ENCODE measurements around the gene AFF4.
A peak's percentile ranks its signal among the peaks of the same experiment; 100 is the strongest.

Gene AFF4

GRCh38 chr5:132884548-132884947 is 78.9 kb downstream of the AFF4 start:
- peaks cover 7% of the 10 kb centered on the region for H3K4me1 Mint-ChIP-seq
- no peaks in the 10 kb centered on the region for H3K27me3 Mint-ChIP-seq
- H3K4me3 Mint-ChIP-seq, result no peak overlapping the region
- no peaks in the 10 kb centered on the region for H3K9me3 Mint-ChIP-seq
- H3K36me3 Mint-ChIP-seq, result peaks cover 8% of the 10 kb centered on the region
- no peak overlapping the region for H3K27ac Mint-ChIP-seq

- no peaks in the 10 kb centered on the region for H3K9me3 Mint-ChIP-seq
- peaks cover 8% of the 10 kb centered on the region for H3K36me3 Mint-ChIP-seq
- H3K27me3 Mint-ChIP-seq, result no peaks in the 10 kb centered on the region
- H3K27ac Mint-ChIP-seq, result no peak overlapping the region
- no peak overlapping the region for H3K4me3 Mint-ChIP-seq
- peaks cover 7% of the 10 kb centered on the region for H3K4me1 Mint-ChIP-seq
These were observed 80.1 kb downstream of the AFF4 start for GRCh38 chr5:132883261-132883834.

DNA sequence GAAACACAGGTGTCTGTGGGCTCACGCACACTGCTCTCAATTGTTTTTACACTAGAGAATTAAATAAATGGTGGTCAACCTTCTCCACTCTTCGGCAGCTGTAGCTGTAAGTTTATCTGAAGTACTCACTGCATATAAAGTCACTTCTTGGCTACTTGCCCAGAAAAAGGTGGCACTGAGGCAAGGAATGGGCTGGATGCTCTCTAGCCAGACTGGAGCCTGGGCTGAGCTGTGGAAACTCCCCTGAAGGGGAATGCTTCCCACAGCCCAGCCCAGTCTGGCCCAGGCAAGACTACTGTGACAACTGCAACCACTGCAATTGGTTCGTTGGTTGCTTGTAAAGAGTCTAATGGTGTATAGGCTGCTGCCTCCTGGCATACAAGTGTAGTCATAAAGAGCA is 85.5 kb downstream of the AFF4 start:
- H3K4me3 Mint-ChIP-seq, result no peak overlapping the region
- peak overlapping the region; percentile 23 for H3K27ac Mint-ChIP-seq
- H3K9me3 Mint-ChIP-seq, result no peaks in the 10 kb centered on the region
- no peaks in the 10 kb centered on the region for H3K4me1 Mint-ChIP-seq
- H3K36me3 Mint-ChIP-seq, result peaks cover 5% of the 10 kb centered on the region
- H3K27me3 Mint-ChIP-seq, result no peaks in the 10 kb centered on the region

GRCh38 chr5:132877466-132877865 is 86.0 kb downstream of the AFF4 start:
- no peaks in the 10 kb centered on the region for H3K9me3 Mint-ChIP-seq
- peaks cover 4% of the 10 kb centered on the region for H3K36me3 Mint-ChIP-seq
- H3K4me3 Mint-ChIP-seq, result no peak overlapping the region
- H3K4me1 Mint-ChIP-seq, result no peaks in the 10 kb centered on the region
- H3K27ac Mint-ChIP-seq, result no peak overlapping the region
- no peaks in the 10 kb centered on the region for H3K27me3 Mint-ChIP-seq

DNA sequence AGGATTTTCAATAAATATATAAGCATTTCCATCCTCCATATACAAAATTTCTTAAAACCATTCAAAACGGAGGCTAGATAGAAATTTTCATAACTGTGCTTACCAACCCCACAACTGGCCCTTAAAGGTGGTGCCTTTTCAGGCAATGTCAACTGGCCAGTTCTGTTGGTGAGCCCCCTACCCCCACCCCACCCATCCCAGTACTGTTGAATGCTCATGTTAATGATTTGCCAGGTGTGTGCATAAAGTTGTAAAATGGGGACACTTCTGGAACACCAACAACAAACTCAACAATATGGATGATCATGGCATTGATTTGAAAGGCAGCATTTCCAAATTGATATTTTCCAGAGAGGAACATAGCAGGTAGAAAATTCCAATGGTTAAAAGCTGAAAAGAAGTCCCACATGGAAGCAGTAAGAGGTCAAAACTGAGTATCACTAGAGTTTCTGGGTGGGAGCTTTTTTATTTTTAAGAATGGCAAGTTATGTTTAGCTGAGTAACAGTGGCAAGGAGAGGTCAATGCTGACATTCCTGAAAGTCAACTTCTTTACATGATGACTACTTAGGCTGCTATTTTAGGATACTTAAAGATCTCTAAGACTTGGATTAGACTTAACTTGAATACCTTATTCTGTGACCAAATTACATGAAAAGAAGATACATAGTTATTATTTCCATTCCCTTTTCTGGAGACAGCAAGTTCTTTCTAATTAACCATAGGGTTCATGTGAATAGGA is 87.2 kb downstream of the AFF4 start:
- peaks cover 4% of the 10 kb centered on the region for H3K36me3 Mint-ChIP-seq
- no peak overlapping the region for H3K27ac Mint-ChIP-seq

GRCh38 chr5:132873930-132874271 is 89.5 kb downstream of the AFF4 start:
- Mint-ChIP-seq H3K4me3 (no peak overlapping the region), H3K4me1 (peaks cover under 1% of the 10 kb centered on the region), H3K27ac (no peak overlapping the region), H3K36me3 (peaks cover 5% of the 10 kb centered on the region), H3K27me3 (no peaks in the 10 kb centered on the region), H3K9me3 (no peaks in the 10 kb centered on the region)

More for the DNA sequence above, 87.2 kb downstream of the AFF4 start:
- Mint-ChIP-seq H3K4me3 (no peak overlapping the region), H3K27me3 (no peaks in the 10 kb centered on the region), H3K9me3 (no peaks in the 10 kb centered on the region), H3K4me1 (no peaks in the 10 kb centered on the region)

DNA sequence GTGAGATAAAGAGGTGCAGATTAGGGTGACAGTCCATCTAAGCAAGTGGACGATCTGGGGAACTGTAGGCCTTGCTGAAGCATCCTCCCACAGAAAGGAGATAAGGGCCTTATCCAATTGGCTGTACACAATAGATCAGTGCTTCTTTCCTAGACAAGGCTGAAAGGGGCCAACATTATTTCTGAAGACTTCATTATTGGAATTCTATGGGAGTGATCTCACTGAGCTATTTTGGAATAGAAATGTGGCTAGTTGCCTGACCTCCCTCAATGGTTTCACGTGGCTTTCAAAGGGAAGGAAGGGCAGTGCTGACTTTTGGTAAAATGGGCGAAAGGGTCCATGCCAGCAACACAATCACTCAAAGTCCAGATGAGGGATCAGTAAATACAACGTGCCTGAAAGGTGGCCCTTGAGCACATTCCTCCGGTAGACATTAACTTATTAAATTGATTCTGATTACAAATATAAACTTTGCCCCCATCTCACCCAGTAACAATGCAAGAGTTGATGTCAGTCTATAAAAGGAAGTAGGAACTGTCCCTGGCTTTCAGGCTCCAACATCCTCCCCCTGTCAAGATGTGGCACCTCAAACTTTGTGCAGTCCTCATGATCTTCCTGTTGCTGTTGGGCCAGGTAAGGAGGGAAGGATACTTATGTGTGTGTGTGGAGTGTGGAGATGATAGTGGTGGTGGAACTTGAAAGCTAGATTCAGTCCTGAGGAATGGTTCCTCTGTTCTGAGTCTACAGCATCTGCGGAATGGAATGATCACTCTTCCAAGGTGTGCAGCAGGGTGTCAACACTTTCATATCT is 90.1 kb downstream of the AFF4 start, which contains the start of gene LEAP2:
LEAP2 (plus strand) TSS at position 550 of the 811 bp plus-strand sequence; CDS start at position 577, 27 bp downstream.
- no peaks in the 10 kb centered on the region for H3K9me3 Mint-ChIP-seq
- peaks cover 6% of the 10 kb centered on the region for H3K4me1 Mint-ChIP-seq
- peak within 1 kb of the TSS; percentile 52 for H3K27ac Mint-ChIP-seq
- H3K27me3 Mint-ChIP-seq, result no peaks in the 10 kb centered on the region
- peaks cover 8% of the 10 kb centered on the region for H3K36me3 Mint-ChIP-seq
- no peak within 1 kb of the TSS for H3K4me3 Mint-ChIP-seq

- Mint-ChIP-seq H3K4me3 (no peak overlapping the region), H3K27ac (peak overlapping the region; percentile 52), H3K27me3 (no peaks in the 10 kb centered on the region), H3K36me3 (peaks cover 5% of the 10 kb centered on the region), H3K4me1 (peaks cover 11% of the 10 kb centered on the region), H3K9me3 (no peaks in the 10 kb centered on the region)
These were observed 90.7 kb downstream of the AFF4 start for GRCh38 chr5:132872788-132873118.

- Mint-ChIP-seq H3K27ac (no peak overlapping the region), H3K9me3 (no peaks in the 10 kb centered on the region), H3K27me3 (no peaks in the 10 kb centered on the region), H3K36me3 (peaks cover 12% of the 10 kb centered on the region), H3K4me1 (peaks cover 18% of the 10 kb centered on the region), H3K4me3 (no peak overlapping the region)
These were observed 91.8 kb downstream of the AFF4 start for GRCh38 chr5:132871459-132872284.

DNA sequence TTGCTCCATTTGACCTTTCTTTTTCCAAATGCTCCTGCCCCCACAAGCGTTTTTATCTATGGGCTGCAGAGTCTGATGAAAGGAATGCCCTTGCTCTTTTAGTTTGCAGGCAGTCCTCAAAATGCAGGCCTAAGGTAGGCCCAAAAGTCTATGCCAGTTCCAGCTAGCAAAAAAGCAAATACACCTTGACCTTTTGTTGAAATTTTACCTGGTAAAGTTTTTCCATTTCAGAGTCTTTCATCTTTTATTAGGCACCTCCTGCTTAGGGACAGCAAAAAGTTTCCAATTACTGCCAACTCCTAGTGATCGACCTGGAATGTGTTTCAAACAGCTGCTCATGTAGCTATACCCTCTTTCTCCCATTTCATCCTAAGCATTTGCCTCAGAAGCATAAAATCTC is 92.6 kb downstream of the AFF4 start:
- H3K9me3 Mint-ChIP-seq, result no peaks in the 10 kb centered on the region
- no peaks in the 10 kb centered on the region for H3K27me3 Mint-ChIP-seq
- H3K4me1 Mint-ChIP-seq, result peaks cover 25% of the 10 kb centered on the region
- H3K36me3 Mint-ChIP-seq, result peaks cover 14% of the 10 kb centered on the region
- no peak overlapping the region for H3K4me3 Mint-ChIP-seq
- peak overlapping the region; percentile 61 for H3K27ac Mint-ChIP-seq

DNA sequence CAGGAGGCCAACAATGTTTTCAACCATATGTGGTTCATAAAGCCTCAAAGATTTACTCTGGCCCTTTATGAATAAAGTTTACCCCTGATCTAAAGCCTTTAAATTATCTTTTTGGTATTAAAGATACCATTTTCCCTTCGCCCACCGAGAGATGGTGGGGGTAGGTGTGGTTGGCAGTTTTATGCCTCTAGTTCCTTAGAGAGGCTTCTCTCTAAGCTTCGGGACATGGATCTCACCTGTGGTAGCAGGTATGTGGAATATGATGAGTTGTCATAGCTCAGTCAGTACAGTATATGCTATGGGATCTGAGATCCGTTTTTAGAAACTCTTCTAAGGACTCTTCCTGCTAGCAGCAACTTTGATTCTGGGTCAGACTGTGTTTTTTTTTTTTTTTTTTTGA is 94.7 kb downstream of the AFF4 start:
- no peaks in the 10 kb centered on the region for H3K9me3 Mint-ChIP-seq
- peak overlapping the region; percentile 79 for H3K27ac Mint-ChIP-seq
- H3K4me1 Mint-ChIP-seq, result peaks cover 32% of the 10 kb centered on the region
- H3K36me3 Mint-ChIP-seq, result peaks cover 14% of the 10 kb centered on the region
- no peaks in the 10 kb centered on the region for H3K27me3 Mint-ChIP-seq
- peak overlapping the region; percentile 58 for H3K4me3 Mint-ChIP-seq

DNA sequence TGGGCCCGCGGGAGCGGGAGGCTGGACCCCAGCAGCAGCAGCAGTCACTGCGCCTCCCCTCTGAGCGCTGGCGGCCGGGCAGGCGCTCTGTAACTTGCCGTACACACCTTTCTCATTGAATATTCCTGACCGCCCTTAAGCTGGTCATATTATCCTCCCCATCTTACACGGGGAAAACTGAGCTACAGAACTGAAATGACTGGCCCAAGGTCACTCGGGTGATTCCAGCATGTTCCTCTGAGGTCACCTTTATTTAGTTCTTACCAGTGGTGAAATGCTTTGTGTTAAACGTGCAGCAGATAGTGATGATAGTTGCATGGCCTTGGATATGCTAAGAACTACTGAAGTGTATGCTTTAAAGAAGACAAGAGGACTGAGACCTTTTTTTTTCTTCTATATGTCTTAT is 96.4 kb downstream of the AFF4 start:
- Mint-ChIP-seq H3K27me3 (no peaks in the 10 kb centered on the region), H3K36me3 (peaks cover 14% of the 10 kb centered on the region), H3K4me1 (peaks cover 32% of the 10 kb centered on the region), H3K9me3 (no peaks in the 10 kb centered on the region), H3K4me3 (peak overlapping the region; percentile 97), H3K27ac (peak overlapping the region; percentile 98)

DNA sequence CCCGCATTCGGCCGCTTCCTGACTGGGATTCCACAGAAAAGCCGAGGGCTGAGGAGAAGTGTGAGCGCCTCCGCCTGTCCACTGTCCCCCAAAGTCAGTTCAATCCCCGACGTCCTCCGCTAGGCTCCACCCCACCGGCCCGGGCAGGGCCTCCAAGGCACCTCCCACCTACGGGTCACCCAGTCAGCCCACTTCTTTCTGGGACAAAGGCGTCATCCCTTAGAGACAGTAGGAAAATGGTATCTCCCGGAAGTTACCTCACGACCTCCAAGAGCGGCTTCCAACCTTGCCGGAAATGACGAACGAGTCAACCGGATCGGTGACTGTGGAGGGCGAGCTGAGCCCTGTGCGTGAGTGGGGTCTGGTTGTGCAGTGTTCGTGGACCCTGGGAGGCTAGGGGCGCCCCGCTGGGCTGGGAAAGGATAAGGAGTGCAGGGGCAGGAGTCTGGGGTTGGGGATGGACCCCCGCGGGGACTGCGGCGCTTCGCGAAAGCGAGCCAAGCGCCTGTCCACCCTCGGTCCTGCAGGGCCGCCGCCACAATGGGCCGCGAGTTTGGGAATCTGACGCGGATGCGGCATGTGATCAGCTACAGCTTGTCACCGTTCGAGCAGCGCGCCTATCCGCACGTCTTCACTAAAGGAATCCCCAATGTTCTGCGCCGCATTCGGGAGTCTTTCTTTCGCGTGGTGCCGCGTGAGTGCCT is 96.9 kb downstream of the AFF4 start, which contains the start of the genes GDF9 and UQCRQ:
GDF9 (minus strand) TSS at position 128 of the 704 bp plus-strand sequence. CDS start 1,936 bp downstream, outside the sequence.
UQCRQ (plus strand) TSS at position 301 of the 704 bp plus-strand sequence; CDS start at position 541, 240 bp downstream.
- H3K4me1 Mint-ChIP-seq, result peaks cover 32% of the 10 kb centered on the region

GRCh38 chr5:132865668-132866341 is 97.6 kb downstream of the AFF4 start:
- Mint-ChIP-seq H3K36me3 (peaks cover 14% of the 10 kb centered on the region), H3K27me3 (no peaks in the 10 kb centered on the region), H3K4me1 (peaks cover 32% of the 10 kb centered on the region), H3K4me3 (peak overlapping the region; percentile 97), H3K27ac (peak overlapping the region; percentile 98), H3K9me3 (no peaks in the 10 kb centered on the region)

More for the DNA sequence above, 96.9 kb downstream of the AFF4 start, which contains the start of the genes GDF9 and UQCRQ:
- Mint-ChIP-seq H3K36me3 (peaks cover 14% of the 10 kb centered on the region), H3K27ac (peak within 1 kb of the TSS; percentile 98), H3K27me3 (no peaks in the 10 kb centered on the region), H3K4me3 (peak within 1 kb of the TSS; percentile 97), H3K9me3 (no peaks in the 10 kb centered on the region)
